SW 1271 (cell line): ENCODE results near the gene FBXL7.

Experiments used
- DNase-seq, 2 experiments: peaks; one replicate each; lab custom pipeline; 2025; lab: John Stamatoyannopoulos, UW

Gene FBXL7

DNA sequence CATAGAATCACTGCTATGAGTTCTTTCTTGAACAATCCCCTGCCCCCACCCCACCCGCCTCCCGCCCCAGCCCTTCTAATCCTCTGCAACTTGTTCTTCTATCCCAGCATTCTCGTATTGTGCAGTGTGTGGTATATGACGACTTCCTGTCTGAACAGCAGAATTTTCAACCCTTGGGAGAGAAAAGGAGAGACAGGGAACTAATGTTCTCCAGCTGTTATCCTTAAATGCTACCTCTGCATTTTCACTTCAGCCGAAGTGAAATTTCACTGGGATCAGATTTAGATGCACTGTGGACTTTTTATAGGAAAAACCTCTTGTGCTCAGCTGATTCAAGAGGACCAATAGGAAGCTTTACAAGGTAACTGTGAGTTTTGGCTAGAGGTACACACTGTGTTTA is 2.2 kb downstream of the FBXL7 start:
- DNase-seq = no peak

DNA sequence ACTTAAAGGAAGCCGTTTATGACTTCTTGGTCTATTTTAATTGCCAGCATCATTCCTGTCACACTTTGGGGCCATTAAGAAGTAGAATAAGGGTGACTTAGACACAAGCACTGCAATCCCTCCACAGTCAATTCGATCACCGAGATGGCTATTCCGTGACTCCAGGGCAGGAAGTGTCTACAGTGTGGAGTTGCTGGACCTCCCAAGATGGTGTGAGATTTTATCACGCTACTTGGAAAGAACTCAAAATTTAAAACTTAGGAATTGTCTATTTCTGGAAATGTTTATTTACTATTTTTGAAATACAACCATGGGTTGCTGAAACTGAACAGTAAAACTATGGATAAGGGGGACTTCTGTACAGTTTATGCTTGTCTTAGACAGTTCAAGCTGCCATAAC is 6.2 kb downstream of the FBXL7 start:
- DNase-seq = no peak

DNA sequence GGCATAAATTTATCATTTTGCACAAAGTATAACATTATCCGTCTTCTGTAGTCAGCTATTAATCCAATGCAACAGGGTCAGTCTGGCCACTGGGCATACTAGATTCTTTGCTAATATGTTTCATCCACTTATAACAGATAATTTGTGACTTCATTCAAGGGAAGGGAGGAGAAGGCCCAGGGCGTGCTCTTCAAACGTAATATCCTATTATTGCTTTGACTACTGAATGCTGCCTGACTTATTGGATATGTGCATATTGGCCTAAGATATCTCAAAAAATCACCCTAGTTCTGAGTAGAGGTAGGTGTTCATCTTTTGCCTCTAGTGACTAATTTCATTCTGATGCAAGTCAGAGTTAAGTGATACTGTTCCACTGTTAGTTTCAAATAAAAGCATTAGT is 6.9 kb downstream of the FBXL7 start:
- DNase-seq = no peak

- no peak for DNase-seq
Measured at GRCh38 chr5:15510092-15510491, 10.1 kb downstream of the FBXL7 start.

DNA sequence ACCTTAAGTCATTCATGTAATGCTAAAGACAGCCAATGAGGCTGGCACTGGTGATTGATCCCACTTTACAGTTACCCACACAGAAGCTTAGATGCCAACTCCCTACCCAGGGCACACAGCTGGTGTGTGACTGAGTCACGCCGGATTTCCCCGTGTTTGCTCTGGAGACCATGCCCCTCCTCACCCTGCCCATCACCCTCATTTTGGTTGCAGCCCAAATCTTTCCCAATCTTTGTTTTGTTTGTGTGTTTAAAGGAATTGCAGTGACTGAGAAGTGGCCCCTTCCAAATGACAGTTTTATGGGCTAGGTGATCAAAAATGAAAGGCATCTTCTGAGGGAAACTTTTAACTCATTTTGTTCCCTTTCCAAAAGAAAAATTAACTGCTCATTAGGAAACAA is 10.9 kb downstream of the FBXL7 start:
- no peak for DNase-seq

DNA sequence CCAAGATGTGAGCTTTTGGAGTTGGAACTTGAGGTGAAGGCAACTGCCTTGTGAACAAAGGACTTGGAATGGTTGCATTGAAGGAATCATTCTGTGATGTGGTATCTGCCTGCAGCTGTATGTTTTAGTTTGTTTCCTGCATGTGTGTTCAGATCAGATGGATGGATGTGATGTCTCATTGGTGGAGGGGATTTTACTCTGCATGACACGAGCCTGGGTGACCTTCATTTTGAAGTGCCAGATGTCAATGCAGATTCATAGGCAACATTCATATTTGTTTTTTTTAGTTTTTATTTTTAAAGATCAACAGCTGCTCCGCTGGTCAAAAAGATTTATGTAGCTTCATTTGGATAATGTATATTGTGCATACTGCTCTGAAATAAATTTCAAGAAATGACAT is 13.5 kb downstream of the FBXL7 start:
- no peak for DNase-seq

DNA sequence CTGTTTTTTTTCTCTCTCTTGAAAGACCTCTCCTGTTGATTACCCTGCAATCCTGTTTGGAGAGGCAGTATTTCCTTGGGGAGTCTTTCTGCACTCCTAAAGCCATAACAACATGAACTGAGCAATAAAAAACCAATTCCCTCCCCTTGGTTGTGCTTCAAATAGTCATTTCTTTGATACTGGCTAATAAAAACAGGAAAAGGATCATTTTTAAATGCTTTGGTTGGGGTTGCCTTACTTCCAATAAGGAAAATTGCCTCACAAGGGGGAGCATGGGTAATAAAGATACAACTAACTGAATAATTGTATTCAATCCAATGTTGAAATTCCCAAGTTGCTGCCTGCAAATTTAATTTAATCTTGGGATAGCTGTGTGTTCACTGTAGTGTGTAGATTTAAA is 13.9 kb downstream of the FBXL7 start:
- DNase-seq = no peak

DNA sequence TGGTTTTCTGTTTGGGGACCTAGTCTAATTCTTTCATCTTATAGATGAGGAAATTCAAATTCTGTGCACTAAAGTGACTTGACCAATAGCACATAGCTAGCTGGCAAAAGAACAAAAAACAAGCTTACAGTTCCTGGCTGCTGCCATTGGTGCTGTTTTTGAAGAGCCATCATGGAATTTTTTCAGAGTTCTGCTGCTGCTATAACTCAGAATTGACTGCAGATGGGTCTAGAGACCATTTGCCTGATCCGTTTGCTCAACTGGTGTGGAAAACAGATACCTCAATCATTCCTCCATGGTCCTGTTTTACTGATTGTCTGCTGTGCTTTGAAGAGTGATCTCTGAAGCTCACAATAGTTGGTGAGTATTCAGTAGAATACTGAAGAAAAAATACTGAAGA is 15.2 kb downstream of the FBXL7 start:
- DNase-seq = no peak

DNA sequence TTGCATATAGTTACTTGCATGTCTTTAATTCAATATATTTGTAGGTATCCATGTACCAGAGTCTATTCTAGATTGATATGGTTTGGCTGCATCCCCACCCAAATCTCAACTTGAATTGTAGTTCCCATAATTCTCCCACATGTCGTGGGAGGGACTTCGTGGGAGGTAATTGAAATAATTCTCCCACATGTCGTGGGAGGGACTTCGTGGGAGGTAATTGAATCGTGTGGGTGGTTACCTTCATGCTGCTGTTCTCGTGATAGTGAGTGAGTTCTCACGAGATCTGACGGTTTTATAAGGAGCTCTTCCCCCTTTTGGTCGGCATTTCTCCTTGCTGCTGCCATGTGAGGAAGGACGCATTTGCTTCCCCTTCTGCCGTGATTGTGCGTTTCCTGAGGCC is 16.5 kb downstream of the FBXL7 start:
- DNase-seq = no peak

GRCh38 chr5:15518786-15519185 is 18.8 kb downstream of the FBXL7 start:
- no peak for DNase-seq

DNA sequence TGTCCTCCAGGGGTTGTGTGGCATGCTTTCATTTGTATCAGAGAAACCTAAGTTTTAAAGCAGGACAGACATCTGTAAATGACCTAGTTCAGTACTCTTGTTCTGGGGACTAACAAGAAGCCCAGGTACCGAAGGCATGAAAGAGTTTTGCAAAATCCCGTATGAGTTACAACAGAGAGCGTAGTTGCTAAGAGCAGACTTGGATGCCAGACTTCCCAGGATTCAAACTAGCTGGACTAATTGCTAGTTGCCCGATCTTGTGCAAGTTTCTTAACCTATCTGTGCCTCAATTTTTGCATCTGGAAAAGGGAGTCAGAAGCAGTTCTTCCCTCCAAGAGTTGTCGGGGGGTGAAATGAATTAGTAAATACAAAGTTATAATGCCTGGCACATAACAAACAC is 20.9 kb downstream of the FBXL7 start:
- DNase-seq = no peak

DNA sequence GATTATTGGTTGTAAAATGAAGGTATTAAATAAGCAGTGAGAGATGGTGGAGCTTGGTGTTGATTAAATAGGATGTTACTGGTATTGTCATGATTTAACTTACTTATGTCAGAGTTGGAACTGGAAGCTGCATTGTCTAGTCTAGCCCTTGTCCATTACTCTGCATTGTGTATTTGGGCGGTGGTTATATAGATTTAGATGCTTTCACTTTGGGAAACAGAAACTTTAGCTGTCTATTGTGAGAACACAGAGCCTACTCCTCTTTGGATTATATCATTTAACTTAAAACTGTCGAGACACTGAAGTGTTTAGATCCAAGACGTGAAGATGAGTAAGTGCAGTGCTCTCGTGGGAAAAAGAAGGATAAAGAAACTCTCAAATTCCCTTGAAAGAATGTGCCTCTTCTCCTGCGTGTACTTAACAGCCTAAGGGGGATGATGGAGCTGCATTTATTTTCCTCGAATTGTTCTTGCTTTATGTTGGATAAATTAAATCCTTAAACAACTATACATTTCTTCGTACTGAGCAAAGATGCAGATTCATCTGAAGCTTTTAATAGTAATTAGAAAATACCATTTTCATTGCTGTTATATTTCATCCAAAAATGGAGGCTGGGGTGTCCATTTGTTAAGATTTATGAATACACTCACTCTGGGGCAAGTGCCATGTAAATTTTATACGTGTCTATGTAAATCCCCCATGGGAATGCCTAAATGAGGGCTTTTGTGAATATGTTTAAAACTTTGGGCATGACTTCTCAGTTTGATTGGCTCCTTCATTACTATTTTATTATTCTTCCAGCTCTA is 21.6 kb downstream of the FBXL7 start:
- DNase-seq = no peak

- DNase-seq = no peak
Measured at GRCh38 chr5:15522187-15522520, 22.2 kb downstream of the FBXL7 start.

DNA sequence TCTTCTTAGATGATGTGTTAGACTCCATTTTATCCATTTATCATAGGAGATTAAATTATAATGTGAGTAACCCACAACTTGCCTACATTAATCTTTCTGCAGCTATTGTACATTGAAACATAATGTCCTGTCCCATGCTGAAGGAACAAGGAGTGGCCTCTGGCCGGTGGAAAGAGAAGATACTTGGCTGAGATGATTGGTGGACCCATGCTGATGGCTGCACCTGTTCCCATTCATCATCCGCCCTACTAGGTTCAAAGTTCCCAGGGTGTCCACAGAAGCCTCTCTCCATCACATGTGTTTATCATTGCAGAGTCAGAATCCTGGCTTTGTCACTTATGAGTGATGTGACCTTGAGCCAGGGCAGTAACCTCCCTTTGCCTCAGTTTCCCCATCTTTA is 24.7 kb downstream of the FBXL7 start:
- no peak for DNase-seq

DNA sequence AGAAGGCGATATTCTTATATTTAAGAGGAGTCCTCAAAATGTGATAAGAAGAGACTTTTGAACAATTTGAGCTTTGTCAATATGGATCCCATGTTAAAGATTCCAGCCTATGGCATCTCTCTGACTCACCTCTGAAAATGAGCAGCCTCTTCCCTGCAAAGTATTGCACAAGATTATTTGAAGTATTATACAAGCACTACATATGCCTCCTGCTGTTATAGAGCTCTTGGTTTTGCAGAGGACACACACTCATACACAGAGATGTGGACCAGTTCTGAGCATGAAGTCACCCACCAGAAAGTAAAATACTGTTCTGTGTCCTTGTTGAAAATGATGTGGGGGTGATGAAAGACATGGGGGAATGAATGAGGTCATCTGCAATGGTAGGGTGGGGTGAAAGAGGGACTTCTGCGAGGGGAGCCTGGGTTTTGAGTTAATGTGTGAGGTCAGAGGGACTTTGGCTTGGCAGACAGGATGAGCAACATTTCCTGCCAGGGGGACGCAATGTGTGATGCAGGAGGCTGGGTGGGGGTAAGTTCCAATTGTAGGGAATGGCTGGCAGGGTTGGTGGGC is 25.8 kb downstream of the FBXL7 start:
- no peak for DNase-seq

DNA sequence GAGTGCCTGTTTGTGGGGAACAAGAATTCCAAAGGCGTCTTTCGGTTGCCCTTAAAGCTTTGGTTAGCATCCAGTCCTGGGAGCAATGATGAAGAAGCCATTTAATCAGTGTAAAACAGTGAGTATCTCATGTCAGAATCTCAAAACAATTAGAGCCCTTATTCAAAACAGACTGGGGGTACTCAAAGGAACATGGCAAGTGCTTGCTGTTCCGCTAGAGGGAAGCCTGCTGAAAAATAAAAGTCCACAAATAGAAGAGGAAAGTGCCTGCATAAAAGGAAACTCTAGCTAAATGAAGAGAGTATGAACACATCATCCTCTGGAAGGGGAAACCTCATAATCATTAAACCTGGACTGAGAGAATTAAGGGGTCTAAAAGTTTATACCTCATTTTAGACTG is 26.4 kb downstream of the FBXL7 start:
- DNase-seq = no peak

DNA sequence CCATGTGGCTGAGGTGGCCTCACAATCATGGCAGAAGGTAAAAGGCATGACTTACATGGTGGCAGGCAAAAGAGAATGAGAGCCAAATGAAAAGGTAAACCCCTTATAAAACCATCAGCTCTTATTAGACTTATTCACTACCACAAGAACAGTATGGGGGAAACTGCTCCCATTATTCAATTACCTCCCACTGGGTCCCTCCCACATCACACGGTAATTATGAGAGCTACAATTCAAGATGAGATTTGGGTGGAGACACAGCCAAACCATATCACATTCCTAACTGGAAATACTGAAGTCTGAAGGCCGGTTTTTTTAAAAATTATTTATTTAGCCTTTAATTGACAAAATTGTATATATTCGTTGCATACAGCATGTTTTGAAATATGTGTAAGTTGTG is 28.5 kb downstream of the FBXL7 start:
- no peak for DNase-seq

GRCh38 chr5:15529013-15529412 is 29.0 kb downstream of the FBXL7 start:
- DNase-seq = no peak

DNA sequence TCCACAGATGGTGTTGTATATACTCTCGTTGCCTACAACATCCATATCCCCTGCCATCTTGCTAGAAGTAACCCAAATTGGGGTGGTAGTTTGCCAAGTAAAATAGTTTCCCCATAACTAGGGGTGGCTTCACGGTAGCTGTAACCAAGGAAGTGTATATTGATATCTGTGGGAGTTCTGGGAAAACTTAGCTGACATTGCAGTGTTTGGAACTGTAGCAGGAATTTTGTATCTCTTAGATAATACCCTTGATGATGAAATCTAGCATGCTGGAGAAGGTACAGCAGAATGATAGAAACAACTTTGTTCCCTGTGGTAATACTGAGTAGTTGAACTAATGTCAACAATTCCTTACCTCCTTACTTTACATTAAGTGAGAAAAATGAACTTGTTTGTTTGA is 29.8 kb downstream of the FBXL7 start:
- no peak for DNase-seq

DNA sequence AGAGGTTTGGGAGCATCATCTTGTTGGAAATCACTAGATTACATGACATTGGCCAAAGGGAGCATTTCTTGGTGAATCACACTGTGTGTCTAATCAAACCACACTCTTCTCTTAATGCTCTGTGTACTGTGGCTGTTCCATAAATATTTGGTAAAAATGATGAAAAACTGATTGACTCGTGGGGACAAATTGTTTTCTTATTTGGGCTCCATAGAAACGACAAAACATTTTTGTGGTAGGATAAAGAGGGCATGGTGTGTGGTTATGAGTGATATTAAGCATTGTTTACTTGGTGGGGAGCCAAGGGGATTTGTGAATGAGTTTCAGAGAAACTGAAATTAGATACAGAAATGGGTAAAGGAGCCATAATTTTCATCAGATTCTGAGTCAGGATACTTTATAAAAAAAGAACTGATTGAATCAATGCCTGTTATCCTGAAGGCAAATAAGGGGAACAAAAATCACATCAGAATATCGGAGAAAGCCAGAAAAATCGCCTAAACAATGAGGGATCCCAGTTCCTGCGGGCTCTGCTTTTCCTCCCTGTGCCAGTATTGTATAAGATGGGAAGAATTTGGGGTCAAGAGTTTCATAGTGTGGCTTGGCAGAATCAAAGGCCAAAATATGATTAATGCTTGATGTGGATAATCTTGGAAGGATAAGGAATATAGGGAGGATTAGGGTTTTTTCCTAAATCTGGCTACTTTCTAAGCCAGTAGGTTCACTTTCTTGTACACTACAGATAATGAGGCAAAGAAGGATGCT is 33.3 kb downstream of the FBXL7 start:
- DNase-seq = no peak

- DNase-seq = no peak
Measured at GRCh38 chr5:15535938-15536337, 36.0 kb downstream of the FBXL7 start.

GRCh38 chr5:15538516-15538915 is 38.5 kb downstream of the FBXL7 start:
- DNase-seq = no peak

DNA sequence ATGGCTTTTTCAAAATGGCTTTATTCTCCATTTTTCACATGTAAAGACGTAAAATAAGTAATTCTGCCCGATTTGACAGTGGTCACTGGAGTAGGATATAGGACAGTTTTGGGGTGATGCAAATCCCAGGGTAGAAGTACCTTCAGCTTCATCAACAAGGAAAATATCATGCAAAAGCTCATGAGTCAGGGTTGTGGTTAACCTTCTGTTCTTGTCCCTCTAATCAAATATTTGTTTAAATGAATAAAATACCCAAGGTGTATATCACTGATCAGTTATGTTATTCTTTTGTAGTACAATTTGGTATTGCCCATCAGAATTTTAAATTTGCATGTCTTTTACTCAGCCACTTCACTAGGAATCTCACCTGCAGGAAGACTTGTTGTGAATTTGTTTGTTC is 40.0 kb downstream of the FBXL7 start:
- DNase-seq = no peak

GRCh38 chr5:15544039-15544438 is 44.1 kb downstream of the FBXL7 start:
- no peak for DNase-seq
